Astrocyte of the hippocampus (primary cell): ENCODE results near the gene ARFGAP3.

Experiments used
- DNase-seq: peaks from one replicate; pipeline ENCODE4 v3.0.0; 2011; ENCODE audit warnings: low read depth, low spot score

ARFGAP3 gene

DNA sequence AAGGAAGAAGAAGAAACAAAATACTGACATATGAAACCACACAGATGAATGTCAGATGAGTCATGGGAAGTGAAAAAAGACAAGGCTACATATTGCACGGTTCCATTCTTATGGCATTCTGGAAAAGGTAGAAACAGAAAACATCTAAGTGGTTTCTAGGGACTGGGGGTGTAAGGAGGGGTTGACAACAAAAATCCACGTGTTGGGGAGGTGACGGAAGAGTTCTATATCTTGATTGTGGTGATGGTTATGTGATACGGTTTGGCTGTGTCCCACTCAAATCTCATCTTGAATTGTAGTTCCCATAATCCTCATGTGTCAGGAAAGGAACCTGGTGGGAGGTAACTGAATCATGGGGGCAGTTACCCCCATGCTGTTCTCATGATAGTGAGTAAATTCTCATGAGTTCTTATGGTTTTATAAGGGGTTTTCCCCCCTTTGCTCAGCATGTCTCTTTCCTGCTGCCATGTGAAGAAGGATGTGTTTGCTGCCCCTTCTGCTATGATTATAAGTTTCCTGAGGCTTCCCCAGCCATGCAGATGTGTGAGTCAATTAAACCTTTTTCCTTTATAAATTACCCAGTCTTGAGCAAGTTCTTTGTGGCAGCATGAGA, 6.4 kb upstream of the ARFGAP3 start:
- DNase-seq = peak; percentile 69

DNA sequence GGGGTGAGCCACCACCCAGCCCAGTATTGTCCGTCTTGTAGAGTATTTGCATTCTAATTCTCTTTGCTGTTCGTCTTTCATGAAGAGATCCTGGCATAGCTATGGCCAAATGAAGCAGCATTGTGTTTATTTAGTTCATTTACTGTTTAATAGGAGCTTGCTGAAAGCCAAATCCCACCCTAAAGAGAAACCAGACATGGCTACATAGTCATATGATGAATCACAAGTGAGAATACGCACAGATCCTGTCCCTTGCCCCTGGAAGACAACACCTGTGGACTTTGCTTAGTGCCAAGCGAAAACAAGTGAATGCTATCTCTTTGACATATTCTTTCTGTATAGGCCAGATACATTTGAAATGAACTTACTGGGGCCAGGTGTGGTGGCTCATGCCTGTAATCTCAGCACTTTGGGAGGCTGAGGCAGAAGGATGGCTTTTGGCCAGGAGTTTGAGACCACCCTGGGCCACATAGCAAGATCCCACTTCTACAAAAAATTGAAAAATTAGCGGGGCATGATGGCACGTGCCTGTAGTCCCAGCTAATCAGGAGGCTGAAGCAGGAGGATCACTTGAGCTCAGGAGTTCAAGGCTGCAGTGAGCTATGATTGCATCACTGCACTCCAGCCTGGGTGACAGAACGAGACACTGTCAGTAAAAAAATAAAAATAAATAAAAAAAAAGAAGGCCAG, 5.1 kb upstream of the ARFGAP3 start:
- DNase-seq = peak; percentile 64

DNA sequence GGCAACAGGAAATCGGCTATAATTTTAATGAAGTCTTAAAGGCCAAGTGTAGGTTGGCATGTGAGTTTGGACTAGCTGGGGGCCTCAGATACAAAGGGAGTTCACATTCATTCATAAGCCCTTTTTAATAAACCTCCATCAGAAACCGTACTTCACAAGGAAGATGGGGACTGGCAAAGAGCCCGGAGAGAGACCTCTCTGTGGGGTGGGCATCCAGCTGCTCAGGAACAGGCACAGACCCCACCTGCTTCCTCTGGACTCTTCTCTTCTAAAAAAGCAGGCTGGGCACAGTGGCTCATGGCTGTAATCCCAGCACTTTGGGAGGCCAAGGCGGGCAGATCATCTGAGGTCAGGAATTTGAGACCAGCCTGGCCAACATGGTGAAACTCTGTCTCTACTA, 3.9 kb upstream of the ARFGAP3 start:
- DNase-seq = no peak

DNA sequence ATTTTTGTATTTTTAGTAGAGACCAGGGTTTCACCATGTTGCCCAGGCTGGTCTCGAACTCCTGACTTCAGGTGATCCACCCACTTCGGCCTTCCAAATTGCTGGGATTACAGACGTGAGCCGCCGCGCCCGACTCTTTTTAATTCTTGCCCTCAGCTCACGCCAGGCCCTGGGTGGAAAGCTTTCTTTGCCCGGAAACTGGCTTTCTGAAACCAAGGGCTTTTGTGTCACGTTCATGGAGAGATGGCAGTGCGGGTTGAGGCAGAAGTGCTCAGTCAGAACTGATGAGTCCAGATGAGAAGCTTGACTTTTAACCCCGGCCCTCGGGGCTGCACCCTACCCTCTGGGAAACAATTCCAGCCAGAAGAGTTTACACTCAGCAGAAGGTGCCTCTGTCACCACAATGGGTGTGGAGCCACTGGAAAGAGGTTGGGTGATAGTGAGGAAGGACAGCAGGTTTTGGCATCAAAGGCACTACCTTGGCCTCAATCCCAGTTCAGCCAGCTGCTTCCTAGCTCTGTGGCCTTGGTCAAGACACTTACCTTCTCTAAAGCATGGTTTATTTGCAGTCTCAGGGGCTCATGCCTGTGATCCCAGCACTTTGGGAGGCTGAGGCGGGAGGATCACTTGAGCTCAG, 890 bp upstream of the ARFGAP3 start:
- no peak for DNase-seq

DNA sequence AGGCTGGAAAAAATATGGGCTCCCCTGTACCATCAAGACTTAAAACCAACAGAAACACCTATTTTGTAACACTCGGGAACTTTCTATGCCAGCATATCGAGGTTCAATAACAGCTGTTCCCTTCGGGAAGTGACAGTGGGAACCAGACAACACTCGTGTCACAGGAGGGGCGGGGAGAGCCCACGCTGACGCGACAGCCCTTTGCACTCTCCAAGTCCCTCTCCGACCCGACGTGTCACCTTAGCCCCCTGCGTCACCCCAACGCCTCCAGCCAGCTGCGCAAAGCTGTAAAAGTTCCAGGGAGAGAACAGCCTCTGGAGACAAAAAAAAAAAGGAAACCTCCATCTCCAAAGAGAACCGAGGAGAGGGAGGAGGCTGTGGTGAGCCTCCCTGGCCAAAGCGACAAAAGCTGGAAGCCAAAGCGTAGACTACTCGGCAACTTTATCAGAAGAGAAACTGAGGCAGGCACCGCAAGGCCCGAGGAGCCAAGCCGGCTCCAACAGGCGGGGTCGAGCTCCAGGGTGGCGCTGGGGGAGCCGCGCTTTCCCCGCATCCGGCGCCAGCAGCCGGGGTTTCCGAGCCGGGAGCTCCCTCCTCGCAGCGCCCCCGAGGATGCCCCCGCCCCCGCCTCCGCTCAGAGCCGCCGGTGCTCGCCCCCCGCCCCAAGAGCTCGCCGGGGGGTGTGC, 751 bp downstream of the ARFGAP3 start:
- DNase-seq = no peak

DNA sequence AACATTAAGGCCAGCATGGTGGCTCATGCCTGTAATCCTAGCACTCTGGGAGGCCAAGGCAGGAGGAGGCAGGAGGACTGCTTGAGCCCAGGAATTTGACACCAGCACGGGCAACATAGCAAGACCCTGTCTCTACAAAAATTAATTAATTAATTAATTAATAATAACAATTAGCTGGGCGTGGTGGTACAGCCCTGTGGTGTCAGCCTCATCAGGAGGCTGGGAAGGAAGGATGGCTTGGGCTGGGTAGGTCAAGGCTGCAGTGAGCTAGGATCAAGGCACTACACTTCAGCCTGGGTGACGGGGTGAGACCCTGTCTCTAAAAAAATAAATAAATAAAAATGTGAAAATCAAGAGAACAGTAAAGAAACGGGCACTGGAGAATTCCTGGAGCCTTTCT, 1.4 kb downstream of the ARFGAP3 start:
- no peak for DNase-seq

DNA sequence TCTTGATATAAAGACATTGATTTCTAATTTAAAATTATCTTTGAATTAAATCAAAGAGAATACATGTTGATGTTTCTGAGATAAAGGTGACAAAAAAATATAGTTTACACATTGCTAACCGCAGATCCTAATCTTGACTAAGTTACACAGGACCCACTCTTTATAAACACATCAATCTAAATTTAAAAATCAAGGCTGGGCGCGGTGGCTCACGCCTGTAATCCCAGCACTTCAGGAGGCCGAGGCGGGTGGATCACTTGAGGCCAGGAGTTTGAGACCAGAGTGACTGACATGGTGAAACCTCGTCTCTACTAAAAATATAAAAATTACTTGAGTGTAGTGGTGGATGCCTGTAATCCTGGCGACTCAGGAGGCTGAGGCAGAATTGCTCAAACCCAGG, 1.9 kb downstream of the ARFGAP3 start:
- DNase-seq = no peak

DNA sequence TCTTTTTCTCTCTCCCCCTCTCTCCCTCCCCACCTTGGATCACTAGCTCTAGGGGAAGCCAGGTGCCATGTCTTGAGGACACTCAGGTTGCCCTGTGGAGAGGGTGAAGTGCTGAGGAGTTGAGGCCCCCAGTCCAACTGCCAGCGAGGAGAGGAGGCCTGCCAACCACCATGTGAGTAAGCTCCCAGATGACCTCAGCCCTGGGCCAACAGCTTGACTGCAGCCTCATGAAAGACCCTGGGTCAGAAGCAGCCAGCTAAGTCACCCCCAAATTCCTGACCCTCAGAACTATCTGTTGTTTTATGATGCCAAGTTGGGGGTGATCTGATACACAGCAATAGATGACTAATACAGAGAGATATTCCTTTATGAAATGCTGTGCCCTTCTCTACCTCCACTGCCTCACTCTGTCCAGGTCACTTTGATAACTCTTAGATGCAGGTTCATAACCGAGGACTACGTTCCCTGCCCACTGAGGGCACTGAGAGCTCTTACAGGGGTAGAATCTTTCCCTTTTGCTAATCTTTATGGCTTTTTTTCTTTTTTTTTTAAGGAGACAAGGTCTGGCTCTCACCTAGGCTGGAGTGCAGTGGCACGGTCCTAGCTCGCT, 8.0 kb downstream of the ARFGAP3 start:
- DNase-seq = no peak

DNA sequence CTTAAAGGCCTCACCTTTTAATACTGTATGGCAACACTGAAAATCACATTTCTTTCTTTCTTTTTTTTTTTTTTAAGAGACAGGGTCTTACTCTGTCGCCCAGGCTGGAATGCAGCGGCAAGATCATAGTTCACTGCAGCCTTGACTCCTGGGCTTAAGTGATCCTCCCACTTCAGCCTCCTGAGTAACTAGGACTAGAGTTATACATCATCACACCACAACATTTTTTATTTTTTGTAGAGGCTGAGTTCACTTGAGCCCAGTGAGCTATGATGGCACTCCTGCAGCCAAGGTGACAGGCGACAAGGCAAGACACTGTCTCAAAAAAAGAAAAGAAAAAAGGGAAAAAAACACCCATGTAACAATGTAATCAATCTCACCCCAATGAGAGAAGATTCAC, 10.0 kb downstream of the ARFGAP3 start:
- DNase-seq = no peak

DNA sequence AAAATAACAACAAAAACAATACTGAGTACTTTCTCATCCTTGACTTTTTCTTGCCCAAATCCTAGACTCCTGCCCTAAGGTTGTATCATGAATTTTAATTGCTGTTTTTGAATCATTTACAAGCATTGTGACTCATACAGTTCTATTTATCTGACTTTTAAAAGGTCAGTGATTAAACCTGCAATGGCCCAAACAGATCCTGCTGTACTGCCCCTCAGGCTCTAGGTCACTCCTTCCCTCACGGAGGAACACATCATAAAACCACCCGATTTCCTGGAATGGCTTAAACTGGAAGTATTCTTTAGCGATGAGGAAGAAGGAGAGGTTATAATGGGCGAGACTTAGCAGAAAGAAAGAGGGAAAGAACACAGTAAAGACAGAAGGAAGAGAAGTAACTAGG, 12.3 kb downstream of the ARFGAP3 start:
- DNase-seq = peak; percentile 33

DNA sequence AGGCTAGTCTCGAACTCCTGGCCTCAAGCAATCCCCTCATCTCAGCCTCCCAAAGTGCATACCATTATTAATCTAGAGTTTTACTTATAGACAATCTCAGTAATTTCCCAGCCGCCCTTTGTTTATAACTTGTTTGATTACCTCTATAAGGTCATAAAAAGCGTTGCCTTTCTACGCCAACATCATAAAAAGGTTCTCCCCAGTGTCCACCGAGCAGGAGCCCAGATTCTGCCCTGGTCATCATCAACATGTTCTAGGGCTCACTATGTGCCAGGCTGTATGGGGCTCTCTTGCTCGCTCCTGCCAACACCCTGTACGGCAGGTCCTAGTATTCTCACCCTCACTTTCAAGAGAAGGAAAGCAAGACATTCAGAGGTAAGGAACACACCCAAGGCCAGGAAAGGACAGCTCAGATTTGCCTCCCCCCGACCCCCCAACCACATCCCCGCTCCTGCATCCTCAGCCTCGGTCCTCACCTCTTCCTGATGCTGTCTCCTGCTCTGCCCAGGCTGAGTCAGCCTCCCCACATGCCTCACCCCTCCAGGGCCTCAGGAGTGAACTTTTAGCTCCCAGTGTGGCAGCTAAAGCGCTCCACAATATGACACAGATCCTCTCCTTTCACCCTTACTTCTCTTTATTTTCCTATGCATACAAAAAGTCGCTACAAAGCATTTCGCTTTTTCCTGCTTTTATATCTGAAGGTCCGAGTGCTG, 14.3 kb downstream of the ARFGAP3 start:
- DNase-seq = peak; percentile 44

DNA sequence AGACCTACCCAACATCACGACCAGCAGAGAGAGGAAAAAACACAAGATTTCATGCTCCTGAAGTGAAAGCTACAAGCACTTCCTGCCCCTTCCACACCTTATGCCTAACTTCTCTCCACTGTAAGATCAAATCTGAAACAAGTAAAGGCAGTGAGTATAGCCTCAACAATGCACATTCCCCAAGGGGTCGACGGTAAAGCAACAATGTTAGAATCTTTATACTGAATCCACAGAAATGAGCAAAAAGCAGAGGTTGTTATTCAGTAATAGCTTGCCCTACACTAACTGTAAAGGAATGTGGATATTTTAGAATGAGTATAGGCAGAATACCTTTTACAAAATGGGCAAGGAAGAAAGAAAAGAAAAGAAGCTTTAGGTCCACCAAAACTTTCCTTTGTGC, 15.6 kb downstream of the ARFGAP3 start:
- peak; percentile 54 for DNase-seq

DNA sequence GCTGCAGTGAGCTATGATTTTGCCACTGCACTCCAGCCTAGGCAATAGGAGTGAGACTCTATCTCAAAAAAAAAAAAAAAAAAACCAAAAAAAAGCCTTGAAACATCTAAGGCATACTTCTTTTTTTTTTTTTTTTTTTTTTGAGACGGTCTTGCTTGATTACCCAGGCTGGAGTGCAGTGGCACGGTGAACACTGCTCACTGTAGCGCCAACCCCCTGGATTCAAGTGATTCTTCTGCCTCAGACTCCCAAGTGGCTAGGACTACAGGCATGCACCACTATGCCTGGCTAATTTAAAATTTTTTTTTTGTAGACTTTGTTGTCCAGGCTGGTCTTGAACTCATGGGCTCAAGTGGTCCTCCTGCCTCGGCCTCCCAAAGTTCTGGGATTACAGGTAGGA, 19.5 kb downstream of the ARFGAP3 start:
- DNase-seq = no peak

DNA sequence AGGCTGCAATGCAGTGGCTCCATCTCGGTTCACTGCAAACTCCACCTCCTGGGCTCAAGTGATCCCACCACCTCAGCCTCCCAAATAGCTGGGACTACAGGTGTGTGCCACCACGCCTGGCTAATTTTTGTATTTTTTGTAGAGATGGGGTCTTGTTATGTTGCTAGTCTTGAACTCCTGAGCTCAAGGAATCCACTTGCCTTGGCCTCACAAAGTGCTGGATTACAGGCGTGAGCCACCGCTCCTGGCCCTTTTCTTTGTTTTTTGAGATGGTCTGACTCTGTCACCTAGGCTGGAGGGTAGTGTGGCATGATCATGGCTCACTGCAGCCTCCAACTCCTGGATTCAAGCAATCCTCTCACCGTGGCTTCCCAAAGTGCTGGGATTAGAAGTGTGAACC, 21.0 kb downstream of the ARFGAP3 start:
- no peak for DNase-seq

DNA sequence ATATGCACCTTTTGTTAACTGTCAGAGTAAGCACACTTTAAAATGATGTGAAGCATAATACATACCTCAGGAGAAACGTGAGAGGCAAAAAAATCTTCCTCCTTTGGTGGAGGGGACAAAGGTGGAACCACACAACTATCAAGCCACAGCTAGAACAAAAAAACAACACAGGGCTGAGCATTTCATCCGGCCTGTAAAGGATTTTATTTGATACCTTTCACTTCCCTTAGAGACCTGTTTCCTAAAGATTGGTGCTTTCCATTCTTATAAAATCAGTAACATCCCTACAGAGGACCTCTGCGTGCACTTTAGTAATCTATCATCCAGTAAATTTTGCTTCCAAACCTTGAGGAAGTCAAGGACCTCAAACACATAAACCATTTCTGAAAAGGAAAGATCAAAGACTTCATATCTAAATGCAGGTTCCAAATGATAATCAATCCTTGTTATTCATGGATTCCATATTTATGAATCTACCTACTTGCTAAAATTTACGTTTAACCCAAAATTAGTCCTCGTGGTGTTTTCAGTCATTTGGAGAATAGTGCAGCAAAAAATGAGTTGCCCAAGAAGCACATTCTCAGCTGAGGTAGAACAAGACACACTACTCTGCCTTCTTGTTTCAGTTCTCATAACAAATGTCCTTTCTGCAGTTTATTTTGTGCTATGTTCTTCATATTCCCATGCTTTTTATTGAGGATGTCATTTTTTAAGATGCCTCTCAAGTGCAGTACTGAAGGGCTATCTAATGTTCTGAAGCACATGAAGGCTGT, 22.7 kb downstream of the ARFGAP3 start:
- DNase-seq = no peak

DNA sequence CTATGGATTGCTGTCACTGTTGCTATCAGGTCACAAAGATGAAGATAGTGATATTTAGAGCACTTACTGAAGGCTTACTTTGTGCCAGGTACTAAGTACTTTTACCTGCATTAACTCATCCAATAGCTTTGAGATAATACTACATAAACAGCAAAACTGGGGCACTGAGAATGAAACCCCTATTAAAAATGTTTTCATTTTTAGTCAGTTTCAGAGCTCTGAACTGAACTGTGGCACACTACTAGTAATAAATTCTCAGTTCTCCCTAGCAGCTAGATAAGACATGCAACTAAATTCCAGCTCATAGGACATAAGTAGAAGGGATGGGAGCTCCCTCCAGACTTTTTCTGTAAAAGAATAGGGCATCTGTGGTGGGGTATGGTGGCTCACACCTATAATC, 24.0 kb downstream of the ARFGAP3 start:
- no peak for DNase-seq

DNA sequence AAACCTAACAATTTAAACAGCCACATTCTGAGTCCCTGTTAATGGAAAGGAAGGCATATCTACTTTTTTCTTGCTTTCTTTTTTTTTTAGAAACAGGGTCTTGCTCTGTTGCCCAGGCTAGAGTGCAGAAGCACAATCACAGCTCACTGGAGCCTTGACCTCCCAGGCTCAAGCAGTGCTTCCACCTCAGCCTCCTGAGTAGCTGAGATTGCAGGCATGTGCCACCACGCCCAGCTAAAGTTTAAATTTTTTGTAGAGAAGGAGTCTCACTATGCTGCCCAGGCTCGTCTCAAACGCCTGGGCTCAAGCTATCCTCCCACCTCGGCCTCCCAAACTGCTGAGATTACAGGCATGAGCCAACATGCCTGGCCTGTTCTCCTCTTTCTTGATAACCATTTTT, 25.4 kb downstream of the ARFGAP3 start:
- no peak for DNase-seq

DNA sequence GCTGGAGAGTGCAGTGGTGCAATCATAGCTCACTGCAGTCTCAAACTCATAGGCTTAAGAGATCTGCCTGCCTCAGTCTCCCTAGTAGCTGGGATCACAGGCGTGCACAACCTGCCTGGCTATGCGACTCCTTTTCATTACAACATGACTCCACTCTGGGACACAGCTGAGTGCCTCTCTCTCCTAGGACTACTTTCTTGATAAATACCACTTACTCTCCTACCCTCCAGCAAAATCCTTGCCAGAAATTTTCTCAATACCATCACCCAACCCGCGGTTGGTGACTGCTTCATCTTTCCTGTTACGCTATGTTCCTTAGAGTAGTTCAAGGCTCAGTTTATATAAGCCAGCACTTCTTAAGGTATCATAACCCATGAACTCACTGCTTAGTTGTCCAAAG, 26.9 kb downstream of the ARFGAP3 start:
- DNase-seq = no peak

DNA sequence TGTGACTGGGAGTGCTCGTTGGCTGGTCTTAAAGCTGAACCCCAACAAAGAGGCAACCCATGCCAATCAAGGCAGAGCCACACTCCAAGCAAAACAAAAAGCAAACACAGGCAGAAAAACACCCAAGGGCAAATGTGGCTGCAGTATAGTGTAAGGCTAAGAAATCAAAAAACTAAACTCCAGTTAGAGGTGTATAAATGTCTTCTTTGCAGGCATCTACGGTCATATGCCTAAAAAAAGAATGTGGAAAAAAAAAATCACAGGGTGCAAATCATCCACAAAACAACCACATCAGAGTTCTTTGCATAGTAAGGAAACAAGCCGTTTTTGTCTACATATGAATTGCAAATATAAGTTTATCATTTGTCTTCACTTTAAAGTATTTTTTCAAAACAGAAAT, 27.8 kb downstream of the ARFGAP3 start:
- no peak for DNase-seq

DNA sequence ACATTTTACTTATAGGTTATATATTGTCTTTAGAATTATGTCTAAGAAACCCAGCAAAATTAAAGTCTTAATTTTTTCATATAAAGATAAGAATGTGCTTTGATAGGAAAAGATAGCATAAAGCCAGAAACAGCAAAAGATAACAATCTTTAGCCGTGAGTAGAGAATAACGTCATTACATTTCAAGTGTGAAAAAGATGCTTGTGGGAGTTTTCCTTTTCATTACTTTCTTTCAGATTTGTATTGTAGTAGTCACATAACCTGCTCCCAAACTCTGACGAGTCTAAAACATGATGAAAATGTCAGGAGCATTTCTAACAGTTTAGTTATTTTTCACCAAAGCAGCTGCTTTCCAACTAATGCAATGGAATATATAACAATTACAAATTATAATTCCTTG, 31.3 kb downstream of the ARFGAP3 start:
- DNase-seq = no peak

DNA sequence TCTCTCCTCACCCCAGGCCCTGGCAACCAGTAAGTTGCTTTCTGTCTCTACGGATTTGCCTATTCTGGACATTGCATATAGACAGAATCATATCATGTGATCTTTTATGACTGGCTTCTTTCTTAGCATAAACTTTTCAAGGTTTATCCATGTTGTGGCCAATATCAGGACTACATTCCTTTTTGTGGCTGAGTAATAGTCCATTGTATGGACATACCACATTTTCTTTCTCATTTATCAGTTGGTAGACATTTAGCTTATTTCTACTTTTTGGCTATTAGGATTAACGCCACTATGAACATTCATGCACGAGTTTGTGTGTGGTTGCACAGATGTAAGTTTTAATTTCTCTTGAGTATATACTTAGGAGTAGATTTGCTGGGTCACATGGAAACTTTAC, 35.7 kb downstream of the ARFGAP3 start:
- no peak for DNase-seq
